Fibroblast of mammary gland (primary cell): ENCODE data around the gene VWC2L.

Experiments
- DNase-seq: peaks from one replicate; pipeline ENCODE4 v3.0.0-alpha.2; 2010; ENCODE audit warnings: low read depth
- H3K4me3 ChIP-seq: 2 replicates; pipeline ENCODE4 v1.5.1; 2011; ENCODE audit warnings: low read depth, mild to moderate bottlenecking, low read length, moderate library complexity; ENCODE audit not compliant: control insufficient read depth
- CTCF ChIP-seq: conservative IDR thresholded peaks from 2 replicates; pipeline ENCODE4 v1.5.1; 2011; ENCODE audit warnings: low read depth, low read length, inconsistent platforms; ENCODE audit not compliant: control insufficient read depth, insufficient read depth

VWC2L gene

GRCh38 chr2:214395040-214395439 lies 15.8 kb upstream of the VWC2L start:
- TF ChIP-seq CTCF = no peak
- DNase-seq = no peak
- H3K4me3 ChIP-seq = no peak overlapping the region

GRCh38 chr2:214401580-214401979 lies 9.3 kb upstream of the VWC2L start:
- DNase-seq = no peak
- no peak for TF ChIP-seq CTCF
- H3K4me3 ChIP-seq = no peak overlapping the region

GRCh38 chr2:214410128-214410775 lies 602 bp upstream of the VWC2L start:
- no peak for TF ChIP-seq CTCF
- no peak for DNase-seq
- H3K4me3 ChIP-seq = no peak overlapping the region

- DNase-seq = no peak
- no peak for TF ChIP-seq CTCF
Observed at GRCh38 chr2:214412679-214413078, 1.8 kb downstream of the VWC2L start.

GRCh38 chr2:214436470-214436869 lies 25.6 kb downstream of the VWC2L start:
- no peak for DNase-seq
- no peak overlapping the region for H3K4me3 ChIP-seq
- TF ChIP-seq CTCF = no peak

More at GRCh38 chr2:214412679-214413078, 1.8 kb downstream of the VWC2L start:
- H3K4me3 ChIP-seq = no peak overlapping the region

GRCh38 chr2:214450118-214450894 lies 39.5 kb downstream of the VWC2L start:
- TF ChIP-seq CTCF = no peak
- DNase-seq = no peak
- no peak overlapping the region for H3K4me3 ChIP-seq
